ENCODE results near the gene LRRC4.

The LRRC4 gene

DNA sequence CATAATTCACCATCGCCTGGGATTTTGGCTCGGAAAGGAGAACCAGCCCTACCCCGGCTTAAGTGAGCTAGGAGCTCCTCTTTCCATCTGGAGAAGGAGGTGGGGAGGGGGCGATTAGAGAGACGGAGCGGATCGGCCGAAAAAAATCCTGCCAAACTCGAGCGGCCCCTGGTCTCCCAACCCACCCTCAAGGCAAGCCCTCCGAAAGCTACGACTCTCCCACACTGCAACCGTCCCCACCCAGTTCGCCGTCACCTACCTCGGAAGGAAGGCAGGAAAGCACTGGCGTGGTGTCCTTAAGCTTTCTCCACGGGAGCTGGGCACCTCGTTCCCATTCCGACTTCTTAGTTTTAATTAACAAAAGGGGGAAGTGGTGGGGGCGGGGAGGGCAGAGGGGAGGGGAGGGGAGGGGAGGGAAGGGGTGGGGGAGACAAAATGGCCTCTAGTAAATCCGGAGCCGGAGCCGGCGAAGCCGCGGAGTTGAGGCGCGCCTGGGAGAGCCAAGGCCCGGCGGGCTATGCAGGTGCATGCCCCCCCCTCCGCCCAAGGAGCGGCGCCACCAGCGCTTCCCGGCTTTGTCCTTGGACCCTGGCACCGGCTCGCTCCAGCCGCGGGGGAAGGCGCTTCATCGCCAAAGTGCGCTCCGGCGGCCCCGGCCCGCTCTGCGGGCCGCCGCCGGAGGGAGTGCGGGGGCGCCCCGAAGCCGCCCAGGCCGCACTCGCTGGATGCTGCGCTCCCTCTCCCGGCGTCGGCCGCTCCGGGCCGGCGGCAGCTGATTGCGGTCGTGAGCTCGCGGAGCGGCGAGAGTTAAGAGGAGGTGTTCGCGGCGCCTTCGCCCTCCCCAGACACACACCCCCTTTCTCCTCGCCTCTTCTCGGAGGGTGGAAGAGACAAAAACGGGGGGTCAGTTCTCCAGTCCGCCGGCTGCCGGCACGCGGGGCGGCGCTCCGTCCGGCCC, at the start of gene LRRC4:
Gene LRRC4, minus strand, starts transcription at position 784 of the 958 bp plus-strand sequence. CDS start 797 bp downstream, outside the sequence.
- DNase-seq, result peak in 36 of 56 donors; percentile 19 to 68 (median 50)

DNA sequence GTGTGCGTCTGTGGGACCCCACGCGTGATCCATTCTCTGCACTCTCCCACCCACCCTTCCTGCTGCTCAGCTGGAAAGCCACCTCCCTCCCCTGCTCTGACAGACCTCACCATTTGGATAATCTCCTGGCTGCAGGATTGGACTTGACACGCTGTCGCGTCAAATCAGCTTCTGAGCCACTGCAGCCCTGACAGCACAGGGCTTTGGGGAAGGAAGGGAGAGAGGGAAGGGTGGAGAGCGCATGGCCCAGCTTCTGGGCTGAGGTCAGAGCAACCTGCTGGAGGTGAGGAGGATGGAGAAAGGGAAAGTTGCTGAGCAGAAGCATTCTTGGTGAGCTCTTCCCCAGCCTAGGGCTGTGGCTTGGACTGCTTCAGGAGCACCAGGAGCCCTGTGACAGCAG, 48.9 kb upstream of the LRRC4 start:
- no peak for DNase-seq

DNA sequence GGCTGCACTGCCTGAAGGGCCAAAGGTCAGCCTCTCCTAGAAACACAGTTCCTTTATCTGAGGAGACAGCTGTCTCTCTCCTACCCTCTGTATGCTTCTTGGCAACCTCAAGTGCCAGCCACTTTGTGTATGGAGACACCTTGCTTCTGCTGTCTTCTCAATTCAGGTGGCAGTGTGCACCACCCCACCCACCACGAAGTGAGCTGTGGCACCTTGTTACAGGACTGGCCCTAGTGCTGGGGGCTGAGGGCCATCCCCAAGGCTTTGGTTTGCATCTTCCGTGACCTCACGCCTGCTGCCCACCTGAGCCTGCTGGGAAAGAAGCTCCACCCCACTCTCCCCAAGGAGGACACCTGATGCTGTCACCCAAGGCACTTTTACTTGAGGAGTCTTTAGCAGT, 47.1 kb upstream of the LRRC4 start:
- DNase-seq, result no peak

DNA sequence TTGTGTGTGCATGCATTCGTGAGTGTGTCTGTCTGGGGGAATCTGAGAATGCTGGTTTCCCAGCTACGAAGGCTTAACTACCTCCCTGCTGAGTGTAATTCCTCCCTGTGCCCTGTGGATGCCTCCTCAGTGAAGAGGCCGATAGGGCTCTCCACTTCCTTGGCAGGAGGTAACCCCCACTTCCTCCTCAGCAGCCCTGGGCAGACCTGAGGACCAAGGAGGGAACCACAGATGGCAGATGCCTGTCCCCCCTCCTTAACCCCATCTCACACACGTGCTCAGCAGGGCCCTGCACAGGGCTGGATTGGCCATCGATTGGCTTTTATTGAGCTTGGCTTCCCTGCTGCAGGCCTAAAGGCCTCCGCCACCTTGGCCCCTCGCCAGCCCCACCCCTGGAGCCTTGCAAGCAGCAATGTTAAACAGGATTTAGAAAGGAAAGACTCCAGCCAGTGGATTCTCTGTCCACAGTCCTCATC, 45.6 kb upstream of the LRRC4 start:
- peak in 11 of 56 donors; percentile 9 to 64 (median 27) for DNase-seq

GRCh38 chr7:128076196-128076795, 45.1 kb upstream of the LRRC4 start:
- DNase-seq, result peak in 16 of 56 donors; percentile 16 to 74 (median 40)

GRCh38 chr7:128075242-128076095, 44.2 kb upstream of the LRRC4 start:
- DNase-seq, result peak in 39 of 56 donors; percentile 6 to 78 (median 47)

DNA sequence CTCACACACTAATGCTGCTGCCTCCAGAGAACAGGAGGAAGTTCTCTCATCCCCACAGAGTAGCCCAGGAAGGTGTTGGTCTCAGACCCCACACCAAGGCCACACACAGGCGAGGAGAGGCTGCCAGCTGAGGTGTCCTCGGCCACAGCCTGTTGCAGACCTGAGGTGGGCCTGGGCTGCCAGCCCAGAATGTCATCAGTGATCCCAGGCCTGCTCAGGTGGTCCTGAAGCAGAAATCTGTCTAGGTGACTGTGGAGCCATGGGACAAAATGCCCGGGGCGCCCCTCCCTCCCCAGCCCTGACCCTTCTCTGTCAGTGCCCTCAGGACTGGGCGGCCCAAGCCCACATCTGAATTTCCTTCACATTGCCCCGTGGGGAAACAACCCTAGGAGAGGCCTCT, 43.5 kb upstream of the LRRC4 start:
- DNase-seq, result no peak

DNA sequence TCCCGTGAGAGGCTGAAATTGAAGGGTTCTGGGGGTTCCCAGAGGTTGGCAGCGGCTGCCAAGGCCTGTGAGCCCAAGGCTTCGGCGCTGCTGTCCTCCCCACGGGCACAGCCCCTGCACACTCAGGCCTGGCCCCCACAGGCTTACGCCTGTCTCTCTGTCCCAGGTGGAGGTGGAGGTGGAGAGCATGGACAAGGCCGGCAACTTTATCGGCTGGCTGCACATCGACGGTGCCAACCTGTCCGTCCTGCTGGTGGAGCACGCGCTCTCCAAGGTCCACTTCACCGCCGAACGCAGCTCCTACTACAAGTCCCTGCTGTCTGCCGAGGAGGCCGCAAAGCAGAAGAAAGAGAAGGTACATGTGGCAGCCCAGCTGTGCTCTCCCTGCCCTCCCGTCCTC, 43.1 kb upstream of the LRRC4 start:
- DNase-seq, result no peak

DNA sequence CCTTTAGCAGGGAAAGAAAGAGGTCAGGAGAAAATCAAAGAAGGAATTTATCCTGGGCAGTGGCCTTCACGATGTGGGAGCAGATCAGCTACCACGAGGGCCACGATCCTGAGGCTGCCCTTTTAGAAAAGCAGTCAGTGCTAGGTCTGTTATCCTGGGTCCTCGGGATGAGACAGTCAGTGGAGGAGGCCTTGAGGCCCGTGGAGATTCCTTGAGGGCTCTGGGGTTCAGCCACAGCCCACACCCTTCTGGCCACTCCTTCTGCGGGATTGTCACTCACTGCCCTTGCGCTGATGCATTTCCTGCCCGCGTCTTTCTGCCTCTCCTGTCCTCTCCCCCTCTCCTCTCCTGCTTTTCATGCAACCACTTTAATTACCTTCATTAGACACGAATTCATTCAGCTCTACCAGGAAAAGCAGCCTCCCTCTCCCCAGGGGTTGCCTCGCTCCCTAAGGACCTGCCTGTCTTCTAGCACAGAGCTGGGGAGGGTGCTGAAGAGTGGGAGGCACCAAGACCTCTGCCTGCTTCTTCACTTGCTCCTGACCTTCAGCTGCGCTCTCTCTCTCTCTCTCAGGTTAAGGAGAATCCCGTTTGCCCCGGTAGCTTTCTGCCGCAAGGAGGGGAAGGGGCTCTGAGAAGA, 42.6 kb upstream of the LRRC4 start:
- DNase-seq, result no peak

DNA sequence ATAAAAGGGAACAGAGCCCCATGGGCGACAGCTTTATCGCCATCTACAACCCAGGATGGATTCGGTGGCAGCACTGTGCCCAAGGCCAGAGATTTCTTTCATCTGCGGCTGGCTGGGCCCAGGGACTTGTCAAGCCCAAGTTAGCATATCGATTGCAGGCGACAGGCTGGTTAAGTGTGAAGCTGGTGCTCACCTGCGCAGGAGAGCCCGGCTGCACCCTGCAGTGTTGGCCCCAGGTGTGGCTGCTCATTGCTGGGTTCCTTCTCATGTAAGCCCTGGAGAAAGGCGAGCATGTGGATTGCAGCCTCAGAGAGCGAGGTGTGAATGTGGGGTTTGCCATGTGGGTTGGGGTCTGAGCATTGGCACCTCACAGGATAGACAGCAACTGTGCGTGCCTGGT, 40.6 kb upstream of the LRRC4 start:
- no peak for DNase-seq

GRCh38 chr7:128071376-128071775, 40.1 kb upstream of the LRRC4 start:
- DNase-seq, result no peak

DNA sequence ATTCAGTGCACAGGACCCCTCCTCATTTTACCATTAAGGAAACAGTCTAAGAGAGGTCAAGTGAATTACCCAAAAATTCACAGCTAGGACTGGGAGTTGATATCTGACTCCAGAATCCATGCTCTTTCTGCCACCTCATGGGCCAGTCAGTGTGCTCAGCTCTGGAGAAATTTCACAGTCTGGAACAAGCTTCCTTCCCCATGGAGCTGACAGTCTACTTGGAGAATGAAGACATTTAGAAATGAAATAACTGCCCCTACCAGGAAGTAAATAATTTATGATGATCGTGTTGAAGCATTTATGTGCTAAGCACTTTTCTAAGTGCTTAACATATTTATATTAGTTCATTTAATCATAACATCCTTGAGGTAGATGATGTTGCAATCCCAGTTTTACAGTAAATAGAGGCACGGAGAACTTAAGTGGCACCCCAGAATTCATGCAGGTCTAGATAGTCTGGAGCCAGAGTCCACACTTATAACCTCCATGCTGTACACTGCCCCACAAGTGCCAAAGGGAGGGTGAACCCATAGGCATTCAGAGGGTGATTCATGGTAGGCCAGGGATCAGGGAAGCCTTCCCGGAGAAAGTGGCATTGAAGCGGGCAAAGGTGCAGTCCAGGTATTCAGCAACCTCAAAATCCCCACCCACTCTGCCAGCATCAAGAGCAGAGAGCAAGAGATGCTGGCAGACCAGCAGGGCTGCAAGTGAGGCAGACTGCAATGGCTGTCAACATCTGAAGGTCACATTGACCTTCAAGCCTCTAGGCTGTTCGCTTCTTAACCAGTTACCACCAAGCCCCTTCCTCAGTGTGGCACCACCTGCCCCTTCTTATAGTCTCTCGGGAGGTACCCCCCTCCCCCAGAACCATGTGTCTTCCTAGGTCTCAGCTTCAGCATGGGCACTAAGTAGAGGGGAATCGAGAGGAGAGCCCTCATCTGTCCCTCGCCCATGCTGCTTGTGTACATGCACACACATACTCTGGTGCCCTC, 38.4 kb upstream of the LRRC4 start:
- DNase-seq, result no peak

DNA sequence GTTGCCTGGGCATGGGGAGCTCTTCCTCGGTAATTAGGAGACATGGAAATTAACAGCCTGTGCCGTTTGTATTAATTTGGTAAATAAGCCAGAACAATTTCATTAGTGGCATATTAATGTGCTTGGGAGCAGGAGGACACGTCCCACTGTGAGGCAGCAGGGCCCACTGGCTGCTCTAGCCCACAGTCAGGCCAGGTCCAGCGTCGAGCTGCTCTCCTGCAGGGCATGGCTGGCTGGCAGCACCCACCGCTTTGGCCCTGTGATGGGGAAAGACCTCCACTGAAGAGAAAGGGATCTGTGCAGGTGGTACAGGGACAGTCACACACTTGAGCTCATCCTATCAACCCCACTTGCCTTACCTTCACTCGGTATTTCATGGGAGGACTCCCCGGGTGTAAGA, 37.5 kb upstream of the LRRC4 start:
- DNase-seq, result no peak

- DNase-seq, result no peak
Observed at GRCh38 chr7:128067983-128068382, 36.7 kb upstream of the LRRC4 start.

DNA sequence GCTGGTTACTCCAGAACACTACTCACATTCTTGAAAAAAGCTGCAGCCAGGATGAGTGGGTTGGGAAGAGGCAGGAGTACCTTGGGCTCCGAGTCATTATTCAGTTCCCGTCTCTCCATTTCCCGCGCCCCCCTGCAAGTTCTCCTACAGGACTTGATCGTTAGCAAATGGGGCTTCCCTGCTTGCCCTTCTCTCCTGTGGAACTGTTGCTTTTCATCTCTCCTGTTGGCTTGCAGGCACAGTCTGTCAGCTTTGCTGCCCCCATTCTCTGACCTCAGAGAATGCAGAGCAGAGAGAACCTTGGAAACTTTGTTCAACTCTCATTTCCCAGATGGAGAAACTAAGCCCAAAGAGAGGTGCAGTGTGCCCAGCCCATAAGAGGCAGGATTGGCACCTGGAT, 35.6 kb upstream of the LRRC4 start:
- no peak for DNase-seq

DNA sequence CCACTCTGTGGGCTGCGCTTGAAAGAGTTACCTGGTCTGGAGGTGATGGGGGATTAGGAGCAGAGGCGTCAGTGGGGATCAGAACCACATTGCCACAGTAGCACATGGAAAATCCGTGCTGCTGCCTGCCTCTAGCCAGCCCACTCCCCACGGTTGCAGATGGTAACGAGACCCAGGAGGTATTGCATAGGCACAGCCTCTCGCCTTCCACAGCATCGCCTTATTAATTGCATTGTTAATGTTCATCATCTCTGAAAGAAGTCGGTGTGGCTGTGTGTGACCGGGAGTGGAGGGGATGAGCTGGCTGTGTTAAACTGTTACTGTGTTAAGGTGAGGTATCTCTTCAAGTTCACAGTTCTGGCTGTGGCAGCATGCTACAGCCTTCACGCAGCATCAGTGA, 35.2 kb upstream of the LRRC4 start:
- no peak for DNase-seq

DNA sequence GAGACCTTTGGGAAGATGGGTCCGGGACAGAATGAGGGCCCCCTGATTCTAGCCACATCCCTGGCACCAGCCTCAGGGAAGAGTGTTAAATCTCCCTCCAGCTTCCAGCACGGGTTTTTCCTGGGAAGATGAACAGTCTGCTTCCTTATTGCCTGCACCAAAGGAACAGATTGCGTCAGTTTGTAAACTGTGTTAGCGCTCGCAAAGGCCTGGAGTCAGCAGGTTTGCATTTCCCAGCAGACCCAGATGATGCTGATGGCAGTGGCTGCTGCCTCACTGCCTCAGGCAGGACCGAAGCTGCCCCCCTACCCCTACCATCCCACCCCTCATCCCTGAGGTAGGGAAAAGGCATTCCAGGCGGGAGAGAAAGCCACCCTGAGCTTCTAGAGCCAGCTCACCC, 34.6 kb upstream of the LRRC4 start:
- no peak for DNase-seq

DNA sequence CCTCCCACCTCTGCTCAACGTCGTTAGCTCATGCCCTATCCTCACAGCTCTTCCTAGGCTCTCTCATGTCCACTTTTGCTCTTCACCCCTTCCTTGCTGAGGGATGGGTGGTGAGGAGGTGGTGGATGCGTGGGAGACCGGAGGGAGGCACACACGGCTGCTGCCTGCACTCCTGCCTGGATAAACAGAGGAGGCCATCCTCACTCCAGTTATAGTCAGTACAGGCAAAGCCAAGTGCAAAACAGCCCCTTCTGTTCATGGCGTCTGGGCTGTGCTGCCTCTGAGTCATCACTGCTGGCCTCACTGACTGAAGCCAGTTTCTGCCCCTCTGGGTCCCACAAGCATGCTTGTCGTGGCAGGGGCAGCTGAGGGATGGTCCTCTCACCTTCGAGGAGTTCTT, 31.9 kb upstream of the LRRC4 start:
- peak in 1 of 56 donors; percentile 43 for DNase-seq

DNA sequence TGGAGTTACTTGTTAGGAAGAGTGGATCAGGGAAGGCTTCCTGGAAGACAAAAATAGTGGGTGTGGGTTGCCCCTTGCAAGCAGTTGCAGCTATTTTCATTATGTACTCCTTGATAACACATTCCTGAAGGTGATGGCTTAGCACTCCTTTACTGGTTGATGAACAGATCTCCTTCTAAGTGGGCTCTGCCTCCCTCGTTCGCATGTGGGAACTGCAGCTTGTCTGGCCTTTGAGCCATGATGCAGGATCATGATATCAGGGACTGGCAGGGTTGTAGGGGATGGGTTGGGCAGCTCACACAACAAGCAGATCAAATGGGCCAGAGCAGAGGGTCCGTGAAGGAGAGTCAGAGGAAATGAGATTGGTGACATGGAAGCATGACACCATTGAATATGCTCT, 28.8 kb upstream of the LRRC4 start:
- DNase-seq, result peak in 3 of 56 donors; percentile 11 to 16 (median 15)

All from nucleus accumbens (tissue), 56 donors.